GM12872 (cell line): Measurements from ENCODE around the gene WDR18.

ENCODE experiments used
- CTCF ChIP-seq: IDR thresholded peaks from 3 replicates; pipeline ENCODE4 v1.5.1; 2011; ENCODE audit warnings: low read depth, mild to moderate bottlenecking, low read length, moderate library complexity; ENCODE audit not compliant: insufficient read depth

The WDR18 gene

GRCh38 chr19:1032264-1032867 lies 48.2 kb downstream of the WDR18 start:
- TF ChIP-seq CTCF, result no peak

GRCh38 chr19:1035998-1036621 lies 52.0 kb downstream of the WDR18 start:
- TF ChIP-seq CTCF, result no peak

DNA sequence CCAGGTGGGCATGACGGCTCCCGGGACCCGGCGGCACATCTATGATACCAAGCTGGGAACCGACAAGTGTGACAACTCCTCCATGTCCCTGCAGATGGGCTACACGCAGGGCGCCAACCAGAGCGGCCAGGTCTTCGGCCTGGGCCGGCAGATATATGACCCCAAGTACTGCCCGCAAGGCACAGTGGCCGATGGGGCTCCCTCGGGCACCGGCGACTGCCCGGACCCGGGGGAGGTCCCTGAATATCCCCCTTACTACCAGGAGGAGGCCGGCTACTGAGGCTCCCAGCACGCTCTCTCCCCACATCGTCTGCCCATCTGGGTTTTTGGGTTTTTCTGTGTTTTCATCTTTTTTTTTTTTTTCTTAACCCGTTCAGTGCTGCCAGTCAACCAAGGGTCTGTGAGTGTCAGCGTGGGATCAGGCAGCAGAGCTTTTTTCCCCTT lies 53.5 kb downstream of the WDR18 start:
- 0 out of 3 replicates have a peak, but pooled peaks have one; percentile 15 for TF ChIP-seq CTCF

DNA sequence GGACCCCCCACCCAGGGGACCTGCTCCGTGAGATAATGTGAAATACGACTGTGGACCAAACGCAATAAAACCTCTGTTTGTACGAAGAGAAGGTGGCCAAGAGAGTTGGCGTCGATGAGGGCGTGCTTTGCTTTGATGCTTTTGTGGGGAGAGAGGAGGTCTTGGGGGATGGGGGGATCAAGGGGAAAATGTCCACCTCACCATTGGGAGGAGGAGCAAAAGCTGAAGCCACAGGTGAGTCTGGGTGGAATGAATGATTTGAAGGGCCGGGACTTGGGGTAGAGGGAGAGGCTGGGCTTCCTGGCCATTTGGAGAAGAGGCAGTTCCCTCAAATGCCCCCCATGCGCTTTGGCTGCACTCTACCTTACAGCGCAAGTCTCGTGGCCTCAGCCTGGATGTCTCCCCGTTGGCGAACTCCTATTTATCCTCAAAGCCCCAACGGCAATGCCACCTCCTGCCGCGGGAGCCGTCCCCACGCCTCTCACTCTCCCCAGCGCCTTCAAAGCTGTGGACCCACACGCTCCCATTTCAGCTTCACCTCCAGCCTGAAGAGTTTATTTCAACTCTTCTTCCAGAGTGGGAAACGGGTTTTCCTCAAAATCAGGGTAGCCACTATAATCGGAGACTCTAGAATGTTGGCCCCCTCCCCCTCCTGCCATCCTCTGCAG lies 55.0 kb downstream of the WDR18 start:
- no peak for TF ChIP-seq CTCF

- no peak for TF ChIP-seq CTCF
These were observed 55.7 kb downstream of the WDR18 start, which contains the start of gene ABCA7 for GRCh38 chr19:1039646-1040475. ABCA7 (plus strand) TSS chr19:1040107; CDS start chr19:1041362, 1,255 bp downstream.

- TF ChIP-seq CTCF, result no peak
These were observed 56.5 kb downstream of the WDR18 start for GRCh38 chr19:1040476-1041271.
